ENCODE results near the gene SLAMF1.

DNA sequence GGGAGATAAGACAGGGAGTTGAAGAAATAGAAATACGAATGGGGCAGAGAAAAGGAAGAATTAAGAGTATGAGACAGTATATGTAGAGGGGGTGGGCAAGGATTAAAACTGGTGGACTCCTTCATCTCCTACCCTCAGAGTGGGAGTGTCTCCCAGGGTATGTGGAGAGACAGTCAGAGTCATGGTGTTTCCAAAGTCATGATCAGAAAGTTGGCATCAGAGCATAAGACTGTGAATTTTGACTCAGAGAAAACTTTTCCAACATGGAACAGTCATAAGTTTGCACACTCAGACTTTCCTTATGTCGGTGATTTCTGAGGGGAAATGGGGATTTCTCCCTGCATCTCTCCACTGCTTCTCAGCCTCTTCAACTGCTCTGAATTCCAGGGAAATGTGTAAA, 70.0 kb downstream of the SLAMF1 start:
- TF ChIP-seq GATA3 (IDR thresholded peaks at IDR 0.05; ENCODE audit: low read depth, low read length) (no peak), GATA2 (IDR thresholded peaks at IDR 0.05; ENCODE audit: low read depth, low read length) (no peak)
